Gastrocnemius medialis (tissue), 4 donors: Measurements from ENCODE around the gene NEK11. TPM values are rescaled to one million over a fixed set of nuclear protein-coding genes. Genes with fewer than 3 reads are reported as not detected.

Experiments
- ATAC-seq, 2 donors: fragments of 150-250 bp; one replicate each; pipeline ENCODE4 v1.9.1; 2016
- DNase-seq, 2 donors: peaks; one replicate each; pipeline ENCODE4 v3.0.0-alpha.2; 2019
- H3K27ac ChIP-seq, 4 donors: fragments of 200-600 bp; sonication (generic); 1 replicate in 1 of 4; 2 replicates in 3 of 4; pipeline ENCODE4 v1.5.1; 2016 to 2018; ENCODE audit warnings: mild to moderate bottlenecking in 2 of 4, moderate library complexity in 1 of 4
- H3K27me3 ChIP-seq, 3 donors: fragments of 200-600 bp; sonication (generic) in 2 of 3; 1 replicate in 1 of 3; 2 replicates in 2 of 3; pipeline versions ENCODE4 v1.5.1 to v1.6.0; 2016 to 2019; ENCODE audit warnings: mild to moderate bottlenecking in 1 of 3, moderate library complexity in 1 of 3
- H3K36me3 ChIP-seq, 2 donors: fragments of 200-600 bp; sonication (generic) in 1 of 2; one replicate each; pipeline ENCODE4 v1.5.1; 2017 to 2018
- H3K4me1 ChIP-seq, 2 donors: fragments of 200-600 bp; sonication (generic) in 1 of 2; one replicate each; pipeline ENCODE4 v1.5.1; 2016 to 2017; ENCODE audit warnings: mild to moderate bottlenecking in 2 of 2
- H3K4me3 ChIP-seq, 4 donors: fragments of 200-600 bp; sonication (generic) in 3 of 4; 1 replicate in 1 of 4; 2 replicates in 3 of 4; pipeline ENCODE4 v1.5.1; 2016 to 2019; ENCODE audit warnings: mild to moderate bottlenecking in 2 of 4
- H3K9me3 ChIP-seq, 3 donors: fragments of 200-600 bp; sonication (generic) in 2 of 3; 1 replicate in 1 of 3; 2 replicates in 2 of 3; pipeline ENCODE4 v1.5.1; 2016 to 2019
- CTCF ChIP-seq, 5 experiments: fragments of 450-650 bp in 3 of 5; fragments of 200-600 bp in 2 of 5; sonication (generic) in 2 of 5; IDR thresholded peaks in 4 of 5; conservative IDR thresholded peaks in 1 of 5; 1 replicate in 4 of 5; 2 replicates in 1 of 5; pipeline ENCODE4 v1.5.1; 2016 to 2019; ENCODE audit warnings: antibody characterized with exemption in 5 of 5, mild to moderate bottlenecking in 3 of 5, moderate library complexity in 3 of 5
- POLR2A ChIP-seq, 2 donors: fragments of 450-650 bp; IDR thresholded peaks; one replicate each; pipeline ENCODE4 v1.6.1; 2017; ENCODE audit warnings: antibody characterized with exemption in 2 of 2, mild to moderate bottlenecking in 2 of 2, moderate library complexity in 2 of 2
- in situ Hi-C, 4 donors: fragments of 200-750 bp; cut with MboI; loops; one replicate each; pipeline versions ENCODE4 v1.15.0 to v1.8.0; 2017; ENCODE audit warnings: low sequenced_read_pairs in 4 of 4
- intact Hi-C: fragments of 100-400 bp; cut with DNase I; formaldehyde crosslinking; loops from one replicate; pipeline ENCODE4 v1.15.1; 2023; ENCODE audit warnings: low total_unique reads
- total RNA-seq, 4 donors: library from RNA; depleted of rRNA; stranded (reverse); fragments of >200 nt; gene quantifications; one replicate each; pipeline versions ENCODE4 v1.1.0 to v1.2.3, GENCODE V29; 2016

The NEK11 gene
- total RNA-seq, 4 donors from 2014 or later = 2.1 to 5.2 (median 2.5) TPM

GRCh38 chr3:131020122-131020693 is 6.5 kb upstream of the NEK11 start:
- no peak for ATAC-seq
- TF ChIP-seq CTCF (IDR thresholded peaks at IDR 0.05 in 4 of 5, conservative IDR thresholded peaks at IDR 0.05 in 1 of 5) = no peak
- no peak for TF ChIP-seq POLR2A (IDR thresholded peaks at IDR 0.05)
- DNase-seq = no peak
- no peaks in the 10 kb centered on the region for H3K9me3 ChIP-seq
- no peak overlapping the region for H3K4me3 ChIP-seq
- no peaks in the 10 kb centered on the region for H3K27me3 ChIP-seq
- H3K36me3 ChIP-seq = peaks cover 0 to 30% of the 10 kb centered on the region in 2 donors
- intact Hi-C loops = no loop called here
- H3K4me1 ChIP-seq = peaks cover under 1 to 19% of the 10 kb centered on the region in 2 donors
- in situ Hi-C loops = loop anchor here in 1 of 4 donors (10.0 kb wide), 1 partner anchor 485 kb away; the partner anchor contains the start of gene MRPL3
- H3K27ac ChIP-seq = no peak overlapping the region

GRCh38 chr3:131025539-131025938 is 1.1 kb upstream of the NEK11 start:
- in situ Hi-C loops (loop anchor here in 2 of 4 donors (10.0 to 25.0 kb wide), 2 partner anchors 479 to 1012 kb away; partner anchors contain the start of genes CPNE4 (in 1 of the 2) and MRPL3 (in 1 of the 2)), intact Hi-C loops (loop anchor here (5.0 kb wide), 1 partner anchor 477 kb away; the partner anchor contains the start of gene MRPL3)
- ATAC-seq (no peak), DNase-seq (no peak)
- Histone ChIP-seq H3K4me3 (peak overlapping the region; percentile 68 to 85 (median 78)), H3K36me3 (no peaks in the 10 kb centered on the region), H3K27ac (no peak overlapping the region), H3K9me3 (no peaks in the 10 kb centered on the region), H3K27me3 (no peaks in the 10 kb centered on the region), H3K4me1 (peaks cover 10 to 23% of the 10 kb centered on the region in 2 donors)
- TF ChIP-seq POLR2A (IDR thresholded peaks at IDR 0.05) (no peak), CTCF (IDR thresholded peaks at IDR 0.05 in 4 of 5, conservative IDR thresholded peaks at IDR 0.05 in 1 of 5) (no peak)

- no peak for DNase-seq
- Histone ChIP-seq H3K4me3 (no peak overlapping the region), H3K27ac (no peak overlapping the region), H3K27me3 (no peaks in the 10 kb centered on the region), H3K9me3 (no peaks in the 10 kb centered on the region), H3K36me3 (no peaks in the 10 kb centered on the region), H3K4me1 (peaks cover 10 to 16% of the 10 kb centered on the region in 2 donors)
- no peak for TF ChIP-seq POLR2A (IDR thresholded peaks at IDR 0.05)
- ATAC-seq = no peak
- intact Hi-C loops = loop anchor here (5.0 kb wide), 1 partner anchor 473 kb away; the partner anchor contains the start of gene MRPL3
- in situ Hi-C loops = loop anchor here in 2 of 4 donors (10.0 to 25.0 kb wide), 2 partner anchors 476 to 1008 kb away; partner anchors contain the start of genes CPNE4 (in 1 of the 2) and MRPL3 (in 1 of the 2)
Measured at GRCh38 chr3:131028844-131029243, 2.2 kb downstream of the NEK11 start.

GRCh38 chr3:131031660-131032059 is 5.0 kb downstream of the NEK11 start:
- no peaks in the 10 kb centered on the region for H3K9me3 ChIP-seq
- no peaks in the 10 kb centered on the region for H3K27me3 ChIP-seq
- H3K4me3 ChIP-seq = no peak overlapping the region
- H3K4me1 ChIP-seq = no peaks in the 10 kb centered on the region
- H3K36me3 ChIP-seq = no peaks in the 10 kb centered on the region
- no peak for ATAC-seq
- no peak for DNase-seq
- in situ Hi-C loops = loop anchor here in 1 of 4 donors (25.0 kb wide), 1 partner anchor 1006 kb away; the partner anchor contains the start of gene CPNE4
- H3K27ac ChIP-seq = no peak overlapping the region
- intact Hi-C loops = loop anchor here (5.0 kb wide), 1 partner anchor 996 kb away; no protein-coding TSS in a partner anchor
- TF ChIP-seq CTCF (IDR thresholded peaks at IDR 0.05 in 4 of 5, conservative IDR thresholded peaks at IDR 0.05 in 1 of 5) (no peak), POLR2A (IDR thresholded peaks at IDR 0.05) (no peak)

- intact Hi-C loops (loop anchor here (5.0 kb wide), 1 partner anchor 994 kb away; no protein-coding TSS in a partner anchor), in situ Hi-C loops (loop anchor here in 1 of 4 donors (25.0 kb wide), 1 partner anchor 1004 kb away; the partner anchor contains the start of gene CPNE4)
- no peak overlapping the region for H3K27ac ChIP-seq
- TF ChIP-seq CTCF (IDR thresholded peaks at IDR 0.05 in 4 of 5, conservative IDR thresholded peaks at IDR 0.05 in 1 of 5) = peak in 4 of 5 experiments; percentile 29 to 53 (median 40)
- TF ChIP-seq POLR2A (IDR thresholded peaks at IDR 0.05) = no peak
- no peaks in the 10 kb centered on the region for H3K9me3 ChIP-seq
- H3K4me1 ChIP-seq = no peaks in the 10 kb centered on the region
- H3K36me3 ChIP-seq = no peaks in the 10 kb centered on the region
- no peak for ATAC-seq
- no peak overlapping the region for H3K4me3 ChIP-seq
- no peaks in the 10 kb centered on the region for H3K27me3 ChIP-seq
- no peak for DNase-seq
Measured at GRCh38 chr3:131033480-131034080, 6.9 kb downstream of the NEK11 start.
